ENCODE results near the gene HSF4.

Gene HSF4

DNA sequence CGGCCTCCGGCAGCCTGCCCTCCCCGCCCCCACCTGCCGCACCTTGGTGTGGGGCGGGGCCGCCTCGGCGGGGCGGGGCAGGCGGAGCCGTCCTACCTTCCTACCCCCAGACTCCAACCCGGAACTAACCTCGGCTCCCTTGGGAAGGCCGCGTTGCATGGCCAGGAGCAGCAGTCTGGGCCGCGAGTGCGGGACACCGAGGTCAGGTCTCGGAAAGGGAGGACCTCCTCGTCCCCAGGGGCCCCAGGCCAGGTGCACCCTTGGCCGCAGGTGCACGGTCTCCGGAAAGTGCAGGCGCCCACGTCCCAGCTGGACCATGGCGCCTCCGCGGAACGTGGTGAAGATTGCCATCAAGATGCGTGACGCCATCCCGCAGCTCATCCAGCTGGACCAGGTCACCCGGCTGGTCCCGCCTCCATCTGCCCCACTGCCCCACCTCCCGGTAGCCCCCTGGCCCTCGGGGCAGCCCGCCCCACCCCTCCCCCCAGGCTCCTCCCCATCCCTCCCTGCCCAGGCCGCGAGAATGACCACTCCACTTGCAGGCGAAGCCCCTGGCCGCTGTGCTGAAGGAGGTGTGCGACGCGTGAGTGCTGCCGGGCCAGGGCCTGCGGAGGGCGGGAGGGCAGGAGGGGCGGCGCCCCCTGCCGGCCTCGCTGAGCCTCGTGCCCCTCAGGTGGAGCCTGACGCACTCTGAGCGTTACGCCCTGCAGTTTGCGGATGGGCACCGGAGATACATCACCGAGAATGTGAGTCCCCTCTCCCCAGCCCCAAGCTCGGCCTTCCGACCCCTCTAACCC is 34.7 kb downstream of the HSF4 start, which contains the start of gene ELMO3:
TSS of gene ELMO3 (plus strand) at position 121 of the 797 bp plus-strand sequence. CDS start at position 317, 196 bp downstream.
- in situ Hi-C loops (cut with MboI; ENCODE audit: low pct_unique_long_range_greater_than_20kb, low sequenced_read_pairs, unreplicated experiment), result no loop called here
- TF ChIP-seq, protein P1, sequence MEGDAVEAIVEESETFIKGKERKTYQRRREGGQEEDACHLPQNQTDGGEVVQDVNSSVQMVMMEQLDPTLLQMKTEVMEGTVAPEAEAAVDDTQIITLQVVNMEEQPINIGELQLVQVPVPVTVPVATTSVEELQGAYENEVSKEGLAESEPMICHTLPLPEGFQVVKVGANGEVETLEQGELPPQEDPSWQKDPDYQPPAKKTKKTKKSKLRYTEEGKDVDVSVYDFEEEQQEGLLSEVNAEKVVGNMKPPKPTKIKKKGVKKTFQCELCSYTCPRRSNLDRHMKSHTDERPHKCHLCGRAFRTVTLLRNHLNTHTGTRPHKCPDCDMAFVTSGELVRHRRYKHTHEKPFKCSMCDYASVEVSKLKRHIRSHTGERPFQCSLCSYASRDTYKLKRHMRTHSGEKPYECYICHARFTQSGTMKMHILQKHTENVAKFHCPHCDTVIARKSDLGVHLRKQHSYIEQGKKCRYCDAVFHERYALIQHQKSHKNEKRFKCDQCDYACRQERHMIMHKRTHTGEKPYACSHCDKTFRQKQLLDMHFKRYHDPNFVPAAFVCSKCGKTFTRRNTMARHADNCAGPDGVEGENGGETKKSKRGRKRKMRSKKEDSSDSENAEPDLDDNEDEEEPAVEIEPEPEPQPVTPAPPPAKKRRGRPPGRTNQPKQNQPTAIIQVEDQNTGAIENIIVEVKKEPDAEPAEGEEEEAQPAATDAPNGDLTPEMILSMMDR (IDR thresholded peaks at IDR 0.05; ENCODE audit: extremely low read depth, insufficient read depth, missing control alignments), result no peak
- DNase-seq (ENCODE audit: low spot score), result no peak

GRCh38 chr16:67199808-67200198 is 35.3 kb downstream of the HSF4 start:
- TF ChIP-seq, protein P1 (IDR thresholded peaks at IDR 0.05; ENCODE audit: extremely low read depth, insufficient read depth, missing control alignments), result peak; percentile 5
- no peak for DNase-seq (ENCODE audit: low spot score)
- in situ Hi-C loops (cut with MboI; ENCODE audit: low pct_unique_long_range_greater_than_20kb, low sequenced_read_pairs, unreplicated experiment), result no loop called here

GRCh38 chr16:67200491-67200890 is 35.9 kb downstream of the HSF4 start:
- no peak for DNase-seq (ENCODE audit: low spot score)
- in situ Hi-C loops (cut with MboI; ENCODE audit: low pct_unique_long_range_greater_than_20kb, low sequenced_read_pairs, unreplicated experiment), result no loop called here
- TF ChIP-seq, protein P1 (IDR thresholded peaks at IDR 0.05; ENCODE audit: extremely low read depth, insufficient read depth, missing control alignments), result no peak

DNA sequence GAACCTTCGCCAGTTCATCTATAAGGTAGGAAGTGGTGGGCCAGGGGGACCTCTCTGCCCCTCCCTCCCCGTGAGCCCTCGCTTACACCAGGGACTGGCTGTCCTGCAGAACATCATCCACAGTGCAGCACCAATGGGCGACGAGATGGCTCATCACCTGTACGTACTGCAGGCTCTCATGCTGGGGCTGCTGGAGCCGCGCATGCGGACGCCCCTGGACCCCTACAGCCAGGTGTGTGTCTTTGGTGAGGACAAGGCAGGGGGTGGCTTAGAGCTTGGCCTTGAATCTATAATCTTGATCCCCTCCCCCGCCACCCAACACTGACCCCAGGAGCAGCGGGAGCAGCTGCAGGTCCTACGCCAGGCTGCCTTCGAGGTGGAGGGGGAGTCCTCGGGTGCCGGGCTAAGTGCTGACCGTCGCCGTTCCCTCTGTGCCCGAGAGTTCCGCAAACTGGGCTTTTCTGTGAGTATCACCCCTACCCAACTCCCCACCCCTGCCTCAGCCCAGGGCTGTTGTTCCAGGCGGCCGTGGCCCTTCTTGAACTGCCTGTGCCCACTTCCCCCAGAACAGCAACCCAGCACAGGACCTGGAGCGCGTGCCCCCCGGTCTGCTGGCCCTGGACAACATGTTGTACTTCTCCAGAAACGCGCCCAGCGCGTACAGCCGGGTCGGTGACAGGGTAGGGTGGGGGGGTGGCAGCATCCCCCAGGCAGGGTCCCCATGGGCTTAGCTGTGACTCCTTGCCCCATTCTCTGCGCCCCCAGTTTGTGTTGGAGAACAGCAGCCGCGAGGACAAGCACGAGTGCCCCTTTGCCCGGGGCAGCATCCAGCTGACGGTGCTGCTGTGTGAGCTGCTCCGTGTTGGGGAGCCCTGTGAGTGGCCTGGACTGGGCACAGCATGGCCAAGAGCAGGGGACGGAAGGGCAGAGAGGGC is 37.1 kb downstream of the HSF4 start:
- DNase-seq (ENCODE audit: low spot score), result no peak
- TF ChIP-seq, protein P1 (IDR thresholded peaks at IDR 0.05; ENCODE audit: extremely low read depth, insufficient read depth, missing control alignments), result no peak
- in situ Hi-C loops (cut with MboI; ENCODE audit: low pct_unique_long_range_greater_than_20kb, low sequenced_read_pairs, unreplicated experiment), result no loop called here

DNA sequence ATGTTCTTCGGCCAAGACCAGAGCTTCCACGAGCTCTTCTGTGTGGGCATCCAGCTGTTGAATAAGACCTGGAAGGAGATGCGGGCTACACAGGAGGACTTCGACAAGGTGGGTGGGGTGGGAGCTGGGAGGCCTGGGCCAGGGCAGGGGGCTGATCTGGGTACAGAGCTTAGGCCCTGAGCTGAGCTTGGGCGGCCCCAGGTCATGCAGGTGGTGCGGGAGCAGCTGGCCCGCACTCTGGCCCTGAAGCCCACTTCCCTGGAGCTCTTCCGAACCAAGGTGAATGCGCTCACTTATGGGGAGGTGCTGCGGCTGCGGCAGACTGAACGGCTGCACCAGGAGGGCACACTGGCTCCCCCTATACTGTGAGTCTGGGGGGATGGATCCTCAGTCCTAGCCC is 37.9 kb downstream of the HSF4 start:
- TF ChIP-seq, protein P1 (IDR thresholded peaks at IDR 0.05; ENCODE audit: extremely low read depth, insufficient read depth, missing control alignments), result no peak
- no peak for DNase-seq (ENCODE audit: low spot score)
- in situ Hi-C loops (cut with MboI; ENCODE audit: low pct_unique_long_range_greater_than_20kb, low sequenced_read_pairs, unreplicated experiment), result no loop called here

DNA sequence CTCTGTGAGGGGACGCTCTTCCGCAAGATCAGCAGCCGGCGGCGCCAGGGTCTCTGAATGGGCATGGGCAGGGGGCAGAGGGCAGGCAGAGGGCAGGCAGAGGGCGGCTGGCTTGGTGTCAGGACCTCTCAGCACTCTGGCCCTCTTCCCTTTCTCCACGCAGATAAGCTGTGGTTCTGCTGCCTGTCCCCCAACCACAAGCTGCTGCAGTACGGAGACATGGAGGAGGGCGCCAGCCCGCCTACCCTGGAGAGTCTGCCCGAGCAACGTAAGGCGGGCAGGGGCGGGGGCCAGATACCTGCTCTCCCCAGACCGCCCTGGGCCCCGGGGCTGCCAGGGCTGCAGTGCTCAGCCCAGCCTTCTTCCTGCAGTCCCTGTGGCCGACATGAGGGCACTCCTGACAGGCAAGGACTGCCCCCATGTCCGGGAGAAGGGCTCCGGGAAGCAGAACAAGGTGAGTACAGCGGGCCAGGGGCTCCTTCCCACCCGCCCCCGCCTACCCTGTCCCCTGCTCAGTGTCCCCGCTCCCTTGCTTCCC is 38.5 kb downstream of the HSF4 start:
- in situ Hi-C loops (cut with MboI; ENCODE audit: low pct_unique_long_range_greater_than_20kb, low sequenced_read_pairs, unreplicated experiment), result no loop called here

More for the DNA sequence above, 38.5 kb downstream of the HSF4 start:
- TF ChIP-seq, protein P1 (IDR thresholded peaks at IDR 0.05; ENCODE audit: extremely low read depth, insufficient read depth, missing control alignments), result no peak
- no peak for DNase-seq (ENCODE audit: low spot score)

All from GM13977 (cell line).